Neural progenitor cell (in vitro differentiated cells): Measurements from ENCODE around the gene CREBL2. TPM values are rescaled to one million over a fixed set of nuclear protein-coding genes. Genes with fewer than 3 reads are reported as not detected.
"Not testable (repeated sequence)": the region's sequence is repeated elsewhere in the genome, so short reads cannot be mapped to it uniquely, and the experiment has no call there.

ENCODE experiments used
- DNase-seq: peaks from one replicate; pipeline ENCODE4 v3.0.0-alpha.2; 2016; ENCODE audit warnings: low spot score
- H2AFZ ChIP-seq: fragments of 200-600 bp; sonication (generic); replicated peaks from 2 replicates; pipeline ENCODE4 v1.6.1; 2016; ENCODE audit warnings: antibody characterized with exemption
- H3F3A ChIP-seq: fragments of 200-600 bp; sonication (generic); 2 replicates; pipeline ENCODE4 v1.6.1; 2016; ENCODE audit warnings: antibody characterized with exemption, low read depth
- H3K27ac ChIP-seq: fragments of 200-600 bp; sonication (generic); 2 replicates; pipeline ENCODE4 v1.5.1; 2016; ENCODE audit warnings: mild to moderate bottlenecking
- H3K27me3 ChIP-seq: fragments of 200-600 bp; sonication (generic); 2 replicates; pipeline ENCODE4 v1.6.1; 2016; ENCODE audit warnings: mild to moderate bottlenecking, moderate library complexity
- H3K36me3 ChIP-seq: fragments of 200-600 bp; sonication (generic); 2 replicates; pipeline ENCODE4 v1.5.1; 2016
- H3K4me1 ChIP-seq: fragments of 200-600 bp; sonication (generic); 2 replicates; pipeline ENCODE4 v1.6.1; 2016; ENCODE audit warnings: mixed run types
- H3K4me2 ChIP-seq: fragments of 200-600 bp; sonication (generic); 2 replicates; pipeline ENCODE4 v1.6.1; 2016
- H3K4me3 ChIP-seq: fragments of 200-600 bp; sonication (generic); 2 replicates; pipeline ENCODE4 v1.5.1; 2016
- H3K79me2 ChIP-seq: fragments of 200-600 bp; sonication (generic); 2 replicates; pipeline ENCODE4 v1.6.1; 2016; ENCODE audit warnings: low read depth
- H3K9ac ChIP-seq: fragments of 200-600 bp; sonication (generic); 2 replicates; pipeline ENCODE4 v1.6.1; 2016
- H3K9me3 ChIP-seq: fragments of 200-600 bp; sonication (generic); 2 replicates; pipeline ENCODE4 v1.5.1; 2016; ENCODE audit warnings: low read depth
- H4K20me1 ChIP-seq: fragments of 200-600 bp; sonication (generic); 2 replicates; pipeline ENCODE4 v1.6.1; 2016; ENCODE audit warnings: low read depth
- H3K27ac Mint-ChIP-seq: 3 replicates; pipeline ENCODE4 v1.8.0; 2021; ENCODE audit warnings: mixed read lengths
- H3K27me3 Mint-ChIP-seq: 2 replicates; pipeline ENCODE4 v1.8.0; 2022; ENCODE audit warnings: low read depth, mild to moderate bottlenecking, inconsistent platforms, moderate library complexity, mixed read lengths; ENCODE audit not compliant: insufficient read depth
- H3K36me3 Mint-ChIP-seq: 3 replicates; pipeline ENCODE4 v1.8.0; 2021; ENCODE audit warnings: mixed read lengths
- H3K4me1 Mint-ChIP-seq: 3 replicates; pipeline ENCODE4 v1.8.0; 2021; ENCODE audit warnings: mixed read lengths
- H3K4me3 Mint-ChIP-seq: 3 replicates; pipeline ENCODE4 v1.8.0; 2021; ENCODE audit warnings: mild to moderate bottlenecking, moderate library complexity, mixed read lengths
- H3K9me3 Mint-ChIP-seq: 3 replicates; pipeline ENCODE4 v1.8.0; 2020; ENCODE audit warnings: mixed read lengths
- EZH2 ChIP-seq: fragments of 200-600 bp; sonication (generic); IDR thresholded peaks from 2 replicates; pipeline ENCODE4 v1.6.1; 2017; ENCODE audit warnings: antibody characterized with exemption, mild to moderate bottlenecking, moderate library complexity
- EZH2phosphoT487 ChIP-seq: fragments of 200-600 bp; sonication (generic); IDR thresholded peaks from 2 replicates; pipeline ENCODE4 v1.6.1; 2017; ENCODE audit warnings: antibody characterized with exemption
- total RNA-seq: library from RNA; depleted of rRNA; stranded (reverse); fragments of >200 nt; gene quantifications from 2 replicates; pipeline ENCODE4 v1.2.3, GENCODE V29; 2015; ENCODE audit warnings: low replicate concordance
- TF ChIP-seq, protein P1 (sequence below): fragments of 200-600 bp; sonication (generic); IDR thresholded peaks from 2 replicates; pipeline ENCODE4 v1.5.1; 2017; ENCODE audit warnings: antibody characterized with exemption, mild to moderate bottlenecking

Gene CREBL2
- total RNA-seq, 1 donor from 2014 or later: 31.4 TPM

DNA sequence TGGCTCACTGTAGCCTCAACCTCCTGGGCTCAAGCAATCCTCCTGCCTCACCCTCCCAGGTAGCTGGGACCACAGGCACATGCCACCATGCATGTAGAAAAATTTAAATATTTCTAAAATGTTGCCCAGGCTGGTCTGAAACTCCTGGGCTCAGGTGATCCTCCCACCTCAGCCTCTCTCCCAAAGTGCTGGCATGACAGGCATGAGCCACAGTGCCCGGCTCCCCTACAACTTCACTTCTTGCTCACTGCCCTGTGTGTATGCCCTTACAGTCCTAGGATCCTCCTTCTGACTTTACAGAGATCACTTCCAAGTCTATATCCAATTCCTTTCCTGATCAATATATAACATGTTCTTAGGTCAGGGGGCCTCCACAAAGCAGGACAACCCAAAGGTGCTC lies 23.8 kb upstream of the CREBL2 start:
- no peak overlapping the region for H2AFZ ChIP-seq
- no peaks in the 10 kb centered on the region for H3K27me3 ChIP-seq
- no peaks in the 10 kb centered on the region for H3K9me3 Mint-ChIP-seq
- H3K4me3 ChIP-seq: no peak overlapping the region
- H3K27ac Mint-ChIP-seq: no peak overlapping the region
- H3K4me1 ChIP-seq: no peaks in the 10 kb centered on the region
- no peak overlapping the region for H3K27ac ChIP-seq
- TF ChIP-seq EZH2phosphoT487 (no peak), EZH2 (no peak)
- TF ChIP-seq, protein P1, sequence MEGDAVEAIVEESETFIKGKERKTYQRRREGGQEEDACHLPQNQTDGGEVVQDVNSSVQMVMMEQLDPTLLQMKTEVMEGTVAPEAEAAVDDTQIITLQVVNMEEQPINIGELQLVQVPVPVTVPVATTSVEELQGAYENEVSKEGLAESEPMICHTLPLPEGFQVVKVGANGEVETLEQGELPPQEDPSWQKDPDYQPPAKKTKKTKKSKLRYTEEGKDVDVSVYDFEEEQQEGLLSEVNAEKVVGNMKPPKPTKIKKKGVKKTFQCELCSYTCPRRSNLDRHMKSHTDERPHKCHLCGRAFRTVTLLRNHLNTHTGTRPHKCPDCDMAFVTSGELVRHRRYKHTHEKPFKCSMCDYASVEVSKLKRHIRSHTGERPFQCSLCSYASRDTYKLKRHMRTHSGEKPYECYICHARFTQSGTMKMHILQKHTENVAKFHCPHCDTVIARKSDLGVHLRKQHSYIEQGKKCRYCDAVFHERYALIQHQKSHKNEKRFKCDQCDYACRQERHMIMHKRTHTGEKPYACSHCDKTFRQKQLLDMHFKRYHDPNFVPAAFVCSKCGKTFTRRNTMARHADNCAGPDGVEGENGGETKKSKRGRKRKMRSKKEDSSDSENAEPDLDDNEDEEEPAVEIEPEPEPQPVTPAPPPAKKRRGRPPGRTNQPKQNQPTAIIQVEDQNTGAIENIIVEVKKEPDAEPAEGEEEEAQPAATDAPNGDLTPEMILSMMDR: no peak
- H3K4me2 ChIP-seq: no peak overlapping the region
- H3K4me3 Mint-ChIP-seq: no peak overlapping the region
- no peaks in the 10 kb centered on the region for H3K79me2 ChIP-seq
- H4K20me1 ChIP-seq: no peaks in the 10 kb centered on the region
- H3K27me3 Mint-ChIP-seq: no peaks in the 10 kb centered on the region
- no peaks in the 10 kb centered on the region for H3K36me3 Mint-ChIP-seq
- H3F3A ChIP-seq: no peaks in the 10 kb centered on the region
- DNase-seq: no peak
- H3K9ac ChIP-seq: no peak overlapping the region
- H3K4me1 Mint-ChIP-seq: no peaks in the 10 kb centered on the region
- no peaks in the 10 kb centered on the region for H3K9me3 ChIP-seq
- H3K36me3 ChIP-seq: no peaks in the 10 kb centered on the region

DNA sequence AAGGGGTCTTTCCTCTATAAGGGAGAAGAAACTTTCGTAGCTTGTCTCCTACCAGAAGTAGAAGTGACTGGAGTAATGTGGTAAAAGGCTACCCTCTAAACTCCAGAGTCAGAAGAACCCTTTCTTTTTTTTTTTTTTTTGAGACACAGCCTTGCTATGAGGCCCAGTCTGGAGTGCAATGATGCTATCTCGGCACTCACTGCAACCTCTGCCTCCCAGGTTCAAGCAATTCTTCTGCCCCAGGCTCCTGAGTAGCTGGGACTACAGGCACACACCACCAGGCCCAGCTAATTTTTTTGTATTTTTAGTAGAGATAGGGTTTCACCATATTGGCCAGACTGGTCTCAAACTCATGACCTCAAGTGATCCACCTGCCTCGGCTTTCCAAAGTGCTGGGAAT lies 23.2 kb upstream of the CREBL2 start:
- H3K27ac Mint-ChIP-seq, H3K27ac ChIP-seq, H3K27me3 ChIP-seq, H3K36me3 ChIP-seq, H2AFZ ChIP-seq, H3F3A ChIP-seq, H3K4me1 ChIP-seq, H3K9ac ChIP-seq, DNase-seq, H3K4me2 ChIP-seq, H3K36me3 Mint-ChIP-seq, H3K4me3 Mint-ChIP-seq, H3K27me3 Mint-ChIP-seq, H4K20me1 ChIP-seq, H3K9me3 Mint-ChIP-seq, H3K4me1 Mint-ChIP-seq, H3K4me3 ChIP-seq, H3K9me3 ChIP-seq, H3K79me2 ChIP-seq: not testable (repeated sequence)

DNA sequence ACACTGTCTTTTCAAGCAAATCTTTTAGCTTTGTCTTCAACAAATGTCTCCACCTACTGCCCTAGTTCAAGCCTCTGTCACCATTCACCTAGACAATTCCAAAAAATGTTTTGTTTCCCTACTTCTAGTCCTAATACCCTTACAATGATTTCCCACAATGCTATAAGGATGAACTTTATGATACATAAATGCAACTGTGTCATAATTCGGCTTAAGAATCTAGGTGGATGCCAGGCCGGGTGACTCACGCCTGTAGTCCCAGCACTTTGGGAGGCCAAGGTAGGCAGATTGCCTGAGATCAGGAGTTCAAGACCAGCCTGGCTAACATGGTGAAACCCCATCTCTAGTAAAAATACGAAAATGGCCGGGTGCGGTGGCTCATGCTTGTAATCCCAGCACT lies 20.7 kb upstream of the CREBL2 start:
- no peak overlapping the region for H3K4me3 Mint-ChIP-seq
- no peak overlapping the region for H3K27ac Mint-ChIP-seq
- no peak for DNase-seq
- H3K9me3 ChIP-seq: no peaks in the 10 kb centered on the region
- no peak overlapping the region for H2AFZ ChIP-seq
- no peaks in the 10 kb centered on the region for H4K20me1 ChIP-seq
- no peaks in the 10 kb centered on the region for H3F3A ChIP-seq
- no peaks in the 10 kb centered on the region for H3K36me3 ChIP-seq
- H3K36me3 Mint-ChIP-seq: no peaks in the 10 kb centered on the region
- H3K27ac ChIP-seq: no peak overlapping the region
- TF ChIP-seq, protein P1: no peak
- TF ChIP-seq EZH2 (no peak), EZH2phosphoT487 (no peak)
- H3K4me2 ChIP-seq: no peak overlapping the region
- no peak overlapping the region for H3K9ac ChIP-seq
- H3K9me3 Mint-ChIP-seq: no peaks in the 10 kb centered on the region
- H3K79me2 ChIP-seq: no peaks in the 10 kb centered on the region
- no peaks in the 10 kb centered on the region for H3K4me1 Mint-ChIP-seq
- peaks cover 2% of the 10 kb centered on the region for H3K27me3 Mint-ChIP-seq
- no peaks in the 10 kb centered on the region for H3K27me3 ChIP-seq
- H3K4me1 ChIP-seq: no peaks in the 10 kb centered on the region
- no peak overlapping the region for H3K4me3 ChIP-seq

DNA sequence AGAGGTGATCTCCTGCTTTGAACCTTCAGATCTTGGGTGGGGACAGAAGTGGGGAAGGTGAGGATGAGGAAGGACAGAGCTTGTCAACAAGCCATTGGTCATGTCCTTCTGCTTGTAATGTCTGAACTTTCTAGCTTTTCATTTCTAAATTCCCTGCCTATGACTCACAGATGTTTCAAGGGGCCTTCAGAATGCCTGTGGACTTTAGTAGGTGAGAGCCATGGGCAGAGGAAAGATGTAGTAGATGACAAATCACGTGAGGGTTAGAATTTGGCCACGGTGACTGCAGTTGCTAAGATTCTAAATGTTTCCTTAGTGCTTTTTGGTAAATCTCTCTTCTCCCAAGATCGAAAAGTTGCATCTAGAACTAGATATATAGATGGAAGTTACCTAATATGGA lies 18.7 kb upstream of the CREBL2 start:
- Histone ChIP-seq H4K20me1 (no peaks in the 10 kb centered on the region), H3K4me1 (no peaks in the 10 kb centered on the region), H3K4me3 (no peak overlapping the region), H3K9me3 (no peaks in the 10 kb centered on the region), H3K27ac (no peak overlapping the region), H3K4me2 (no peak overlapping the region), H3K27me3 (no peaks in the 10 kb centered on the region), H3F3A (no peaks in the 10 kb centered on the region), H3K9ac (no peak overlapping the region), H3K36me3 (no peaks in the 10 kb centered on the region), H2AFZ (no peak overlapping the region), H3K79me2 (no peaks in the 10 kb centered on the region)
- Mint-ChIP-seq H3K9me3 (no peaks in the 10 kb centered on the region), H3K27me3 (peaks cover 2% of the 10 kb centered on the region), H3K4me3 (no peak overlapping the region), H3K36me3 (no peaks in the 10 kb centered on the region), H3K4me1 (no peaks in the 10 kb centered on the region), H3K27ac (no peak overlapping the region)
- DNase-seq: no peak
- TF ChIP-seq EZH2: no peak
- TF ChIP-seq EZH2phosphoT487: no peak
- TF ChIP-seq, protein P1: no peak

DNA sequence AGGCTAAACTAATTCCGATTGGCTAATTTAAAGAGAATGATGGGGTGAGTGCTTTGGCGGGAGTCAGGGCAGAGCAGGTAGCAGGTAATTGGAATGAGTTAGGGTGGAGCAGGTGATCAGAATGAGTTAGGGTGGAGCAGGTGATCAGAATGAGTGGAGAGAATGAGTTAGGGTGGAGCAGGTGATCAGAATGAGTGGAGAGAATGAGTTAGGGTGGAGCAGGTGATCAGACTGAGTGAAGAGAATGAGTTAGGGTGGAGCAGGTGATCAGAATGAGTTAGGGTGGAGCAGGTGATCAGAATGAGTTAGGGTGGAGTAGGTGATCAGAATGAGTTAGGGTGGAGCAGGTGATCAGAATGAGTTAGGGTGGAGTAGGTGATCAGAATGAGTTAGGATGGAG lies 15.7 kb upstream of the CREBL2 start:
- H3K27ac ChIP-seq, H4K20me1 ChIP-seq, H3K36me3 ChIP-seq, H3K9ac ChIP-seq, H3K4me1 Mint-ChIP-seq, H3K9me3 Mint-ChIP-seq, H3K36me3 Mint-ChIP-seq, H3K4me3 ChIP-seq, H3K4me2 ChIP-seq, H3K27me3 ChIP-seq, H3K27ac Mint-ChIP-seq, H3K79me2 ChIP-seq, H3F3A ChIP-seq, DNase-seq, H3K4me3 Mint-ChIP-seq, H3K9me3 ChIP-seq, H2AFZ ChIP-seq, H3K4me1 ChIP-seq, H3K27me3 Mint-ChIP-seq: not testable (repeated sequence)

DNA sequence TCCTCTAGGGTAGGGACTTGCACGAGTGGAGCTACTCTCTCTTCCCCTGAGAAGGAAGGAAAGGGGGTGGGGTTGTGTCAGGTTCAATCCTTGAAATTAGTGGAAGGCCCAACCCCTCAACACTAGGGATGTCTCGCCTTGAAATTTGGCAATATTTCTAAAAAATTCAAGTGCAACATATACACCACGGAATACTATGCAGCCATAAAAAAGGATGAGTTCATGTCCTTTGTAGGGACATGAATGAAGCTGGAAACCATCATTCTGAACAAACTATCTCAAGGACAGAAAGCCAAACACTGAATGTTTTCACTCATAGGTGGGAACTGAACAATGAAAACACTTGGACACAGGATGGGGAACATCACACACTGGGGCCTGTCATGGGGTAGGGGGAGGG lies 15.1 kb upstream of the CREBL2 start:
- H3K9ac ChIP-seq: not testable (repeated sequence)

More for the DNA sequence above, 15.1 kb upstream of the CREBL2 start:
- H3K4me3 Mint-ChIP-seq, H4K20me1 ChIP-seq, H3K4me1 Mint-ChIP-seq, H3K4me2 ChIP-seq, H3K79me2 ChIP-seq, H3K36me3 Mint-ChIP-seq, H2AFZ ChIP-seq, H3K27ac Mint-ChIP-seq, H3K27me3 ChIP-seq, H3K27ac ChIP-seq, H3F3A ChIP-seq, H3K9me3 ChIP-seq, H3K4me3 ChIP-seq, H3K27me3 Mint-ChIP-seq, H3K4me1 ChIP-seq, H3K9me3 Mint-ChIP-seq, DNase-seq, H3K36me3 ChIP-seq: not testable (repeated sequence)
